Breast epithelium (tissue), 4 donors: ENCODE measurements around the gene ST6GALNAC2. TPM values are rescaled to one million over a fixed set of nuclear protein-coding genes. Genes with fewer than 3 reads are reported as not detected.

Experiments used
- DNase-seq, 2 donors: peaks; one replicate each; pipeline ENCODE4 v3.0.0-alpha.2; 2019; ENCODE audit warnings: low spot score in 2 of 2
- H3K27ac ChIP-seq, 2 donors: fragments of 200-600 bp; sonication (generic) in 1 of 2; one replicate each; pipeline ENCODE4 v1.5.1; 2016 to 2019; ENCODE audit warnings: mild to moderate bottlenecking in 1 of 2
- H3K27me3 ChIP-seq, 2 donors: fragments of 200-600 bp; sonication (generic) in 1 of 2; one replicate each; pipeline versions ENCODE4 v1.5.1 to v1.6.0; 2017 to 2019; ENCODE audit warnings: control low read depth in 1 of 2, mild to moderate bottlenecking in 1 of 2
- H3K36me3 ChIP-seq: fragments of 200-600 bp; one replicate; pipeline ENCODE4 v1.5.1; 2019
- H3K4me1 ChIP-seq, 2 donors: fragments of 200-600 bp; sonication (generic); one replicate each; pipeline ENCODE4 v1.5.1; 2016 to 2019; ENCODE audit warnings: control low read depth in 1 of 2
- H3K4me3 ChIP-seq, 3 donors: fragments of 200-600 bp; sonication (generic); 1 replicate in 2 of 3; 2 replicates in 1 of 3; pipeline ENCODE4 v1.5.1; 2016 to 2019; ENCODE audit warnings: mild to moderate bottlenecking in 3 of 3, moderate library complexity in 2 of 3
- H3K9me3 ChIP-seq, 2 donors: fragments of 200-600 bp; sonication (generic) in 1 of 2; one replicate each; pipeline ENCODE4 v1.5.1; 2016 to 2019; ENCODE audit warnings: control low read depth in 1 of 2
- CTCF ChIP-seq, 3 donors: fragments of 450-650 bp; IDR thresholded peaks; one replicate each; pipeline ENCODE4 v1.5.1; 2016 to 2017; ENCODE audit warnings: antibody characterized with exemption in 3 of 3, mild to moderate bottlenecking in 3 of 3, moderate library complexity in 3 of 3
- POLR2A ChIP-seq: fragments of 450-650 bp; IDR thresholded peaks from one replicate; pipeline ENCODE4 v1.6.1; 2016; ENCODE audit warnings: antibody characterized with exemption, mild to moderate bottlenecking, moderate library complexity
- POLR2AphosphoS5 ChIP-seq, 3 donors: sonication (generic); formaldehyde crosslinking; IDR thresholded peaks; one replicate each; pipeline ENCODE4 v1.6.1; 2017; ENCODE audit warnings: antibody characterized with exemption in 3 of 3
- intact Hi-C: fragments of 100-400 bp; cut with DNase I; formaldehyde crosslinking; loops from one replicate; pipeline ENCODE4 v1.15.1; 2023; ENCODE audit warnings: low total_unique reads
- total RNA-seq, 3 donors: library from RNA; depleted of rRNA; stranded (reverse); fragments of >200 nt; gene quantifications; one replicate each; pipeline ENCODE4 v1.1.0, GENCODE V29; 2016

ST6GALNAC2 gene
- total RNA-seq, 3 donors from 2014 or later: 10.5 to 39.8 (median 12.0) TPM

- Histone ChIP-seq H3K9me3 (no peaks in the 10 kb centered on the region), H3K27me3 (peaks cover 0 to 7% of the 10 kb centered on the region in 2 donors), H3K27ac (peak overlapping the region; percentile 68 to 92), H3K4me1 (peaks cover 0 to 8% of the 10 kb centered on the region in 2 donors), H3K4me3 (peak overlapping the region; percentile 48 to 86 (median 56)), H3K36me3 (no peaks in the 10 kb centered on the region)
- TF ChIP-seq CTCF (IDR thresholded peaks at IDR 0.05): no peak
- no peak for TF ChIP-seq POLR2A
- TF ChIP-seq POLR2AphosphoS5 (IDR thresholded peaks at IDR 0.05): no peak
- DNase-seq: no peak
- intact Hi-C loops: loop anchor here (10.0 kb wide), 1 partner anchor 156 kb away; no protein-coding TSS in a partner anchor
These were observed 46.6 kb downstream of the ST6GALNAC2 start for GRCh38 chr17:76538941-76539570.

GRCh38 chr17:76538281-76538931, 47.3 kb downstream of the ST6GALNAC2 start:
- no peaks in the 10 kb centered on the region for H3K9me3 ChIP-seq
- H3K36me3 ChIP-seq: no peaks in the 10 kb centered on the region
- peak overlapping the region; percentile 48 to 86 (median 56) for H3K4me3 ChIP-seq
- H3K27me3 ChIP-seq: peaks cover 0 to 7% of the 10 kb centered on the region in 2 donors
- H3K4me1 ChIP-seq: peaks cover 0 to 8% of the 10 kb centered on the region in 2 donors
- DNase-seq: no peak
- intact Hi-C loops: loop anchor here (10.0 kb wide), 1 partner anchor 156 kb away; no protein-coding TSS in a partner anchor
- peak overlapping the region; percentile 68 to 92 for H3K27ac ChIP-seq
- TF ChIP-seq CTCF (IDR thresholded peaks at IDR 0.05): no peak

- intact Hi-C loops: loop anchor here (10.0 kb wide), 1 partner anchor 157 kb away; no protein-coding TSS in a partner anchor
- peak within 1 kb of the TSS; percentile 70 to 92 for H3K27ac ChIP-seq
- H3K36me3 ChIP-seq: no peaks in the 10 kb centered on the region
- no peak for DNase-seq
- no peaks in the 10 kb centered on the region for H3K9me3 ChIP-seq
- no peak for TF ChIP-seq POLR2AphosphoS5 (IDR thresholded peaks at IDR 0.05)
- TF ChIP-seq POLR2A: no peak
- no peak for TF ChIP-seq CTCF (IDR thresholded peaks at IDR 0.05)
- H3K27me3 ChIP-seq: peaks cover 0 to 7% of the 10 kb centered on the region in 2 donors
- peak within 1 kb of the TSS; percentile 48 to 86 (median 56) for H3K4me3 ChIP-seq
- peaks cover 0 to 8% of the 10 kb centered on the region in 2 donors for H3K4me1 ChIP-seq
These were observed 47.9 kb downstream of the ST6GALNAC2 start, which contains the start of gene CYGB for GRCh38 chr17:76537578-76538280. Gene CYGB, minus strand, starts transcription at chr17:76537709. Its CDS starts 167 bp downstream, at chr17:76537542.

- Histone ChIP-seq H3K4me3 (peak overlapping the region; percentile 48 to 86 (median 56)), H3K27me3 (peaks cover 0 to 7% of the 10 kb centered on the region in 2 donors), H3K27ac (peak overlapping the region; percentile 70 to 92), H3K4me1 (peaks cover 0 to 8% of the 10 kb centered on the region in 2 donors), H3K9me3 (no peaks in the 10 kb centered on the region), H3K36me3 (no peaks in the 10 kb centered on the region)
- intact Hi-C loops: loop anchor here (10.0 kb wide), 1 partner anchor 158 kb away; no protein-coding TSS in a partner anchor
- TF ChIP-seq CTCF (IDR thresholded peaks at IDR 0.05) (no peak), POLR2A (no peak), POLR2AphosphoS5 (IDR thresholded peaks at IDR 0.05) (no peak)
- DNase-seq: peak in 1 of 2 donors; percentile 71
These were observed 48.4 kb downstream of the ST6GALNAC2 start for GRCh38 chr17:76537288-76537577.
